Measurements from ENCODE around the gene EFCAB8. TPM values are rescaled to one million over a fixed set of nuclear protein-coding genes. Genes with fewer than 3 reads are reported as not detected.

EFCAB8 gene
- total RNA-seq, 1 experiment from 2014 or later, result 0.09 TPM

- Histone ChIP-seq H2BK5ac (ENCODE audit: insufficient read length, low read length) (no peak overlapping the region), H3K79me1 (ENCODE audit: insufficient read depth, low read depth, low read length, poor library complexity, severe bottlenecking) (no peaks in the 10 kb centered on the region), H3K9ac (ENCODE audit: extremely low read depth, insufficient read length, low read length) (no peak overlapping the region), H4K20me1 (ENCODE audit: control insufficient read depth, insufficient read depth, insufficient read length) (no peaks in the 10 kb centered on the region), H3K27ac (ENCODE audit: insufficient read length, low read depth, low read length) (no peak overlapping the region), H3K9me3 (ENCODE audit: control insufficient read depth, low read depth, low read length) (no peaks in the 10 kb centered on the region), H2BK20ac (ENCODE audit: low read depth, low read length, poor library complexity, severe bottlenecking) (no peak overlapping the region), H3K4me1 (ENCODE audit: insufficient read depth, low read length) (no peaks in the 10 kb centered on the region), H3T11ph (ENCODE audit: low read length) (no peak overlapping the region), H3K56ac (ENCODE audit: insufficient read length, low read depth, low read length) (no peak overlapping the region), H3K4ac (ENCODE audit: low read depth, low read length) (no peak overlapping the region), H3K4me2 (ENCODE audit: insufficient read depth, insufficient read length, low read length) (no peak overlapping the region), H2AK5ac (ENCODE audit: insufficient read length, low read length) (no peak overlapping the region), H3K18ac (ENCODE audit: insufficient read length, low read depth, low read length) (no peak overlapping the region), H2BK15ac (ENCODE audit: low read depth, low read length) (no peak overlapping the region), H2BK12ac (ENCODE audit: insufficient read length, low read depth, low read length) (no peak overlapping the region), H3K23ac (ENCODE audit: insufficient read length, low read depth, low read length) (no peak overlapping the region), H3K23me2 (ENCODE audit: insufficient read length, low read depth, low read length, poor library complexity, severe bottlenecking) (no peaks in the 10 kb centered on the region), H4K91ac (ENCODE audit: insufficient read length, low read depth, low read length) (no peak overlapping the region), H2AFZ (ENCODE audit: low read length) (no peak overlapping the region), H2BK120ac (ENCODE audit: low read depth, low read length, poor library complexity, severe bottlenecking) (no peak overlapping the region), H3K27me3 (ENCODE audit: insufficient read depth, low read length) (no peaks in the 10 kb centered on the region), H4K8ac (replicated peaks; ENCODE audit: insufficient read length, low read depth, low read length) (no peak overlapping the region), H3K14ac (ENCODE audit: insufficient read depth, low read length) (no peak overlapping the region), H4K5ac (ENCODE audit: insufficient read length, low read depth, low read length) (no peak overlapping the region), H3K79me2 (ENCODE audit: insufficient read depth, low read length) (no peaks in the 10 kb centered on the region)
- Mint-ChIP-seq H3K4me1 (no peaks in the 10 kb centered on the region), H3K27ac (peak overlapping the region in 1 of 3 experiments; percentile 35; a peak in 2 of 7 replicates), H3K9me3 (no peaks in the 10 kb centered on the region), H3K4me3 (no peak overlapping the region), H3K27me3 (ENCODE audit: low read depth) (no peaks in the 10 kb centered on the region), H3K36me3 (ENCODE audit: insufficient read depth in 1 of 3, low read depth in 3 of 3) (no peaks in the 10 kb centered on the region)
- no peak for DNase-seq
- no peak for TF ChIP-seq CTCF (conservative IDR thresholded peaks at IDR 0.05)
- no CpG with 5 or more reads among the region's 13 CpGs for WGBS (ENCODE audit: extremely low coverage, insufficient read length, low lambda C conversion rate)
Measured at GRCh38 chr20:32907886-32908285, 49.2 kb downstream of the EFCAB8 start.

All from H9 (cell line).